GM12891 (cell line): Measurements from ENCODE around the gene FARS2.

Experiments used
- DNase-seq: peaks from one replicate; pipeline ENCODE4 v3.0.0; 2011; ENCODE audit warnings: low spot score; ENCODE audit not compliant: insufficient read length
- FAIRE-seq: peaks from 2 replicates; lab custom pipeline; 2011; peaks lifted over from hg19 to GRCh38; lab: Jason Lieb, UNC
- PAX5 ChIP-seq: IDR thresholded peaks from 2 replicates; pipeline ENCODE4 v1.6.1; 2011; ENCODE audit warnings: low read length, moderate library complexity, mild to moderate bottlenecking; ENCODE audit not compliant: insufficient read depth, severe bottlenecking
- POLR2A ChIP-seq: IDR thresholded peaks from 2 replicates; pipeline ENCODE4 v1.6.1; 2011; ENCODE audit warnings: low read depth, low read length, control low read depth
- POLR2AphosphoS5 ChIP-seq: IDR thresholded peaks from 2 replicates; pipeline ENCODE4 v1.6.1; 2011; ENCODE audit warnings: low read depth, low read length, control low read depth
- POU2F2 ChIP-seq: IDR thresholded peaks from 2 replicates; pipeline ENCODE4 v1.6.1; 2011; ENCODE audit warnings: low read depth, mild to moderate bottlenecking, control low read depth, low read length, moderate library complexity
- SPI1 ChIP-seq: IDR thresholded peaks from 2 replicates; pipeline ENCODE4 v1.6.1; 2011; ENCODE audit warnings: low read depth, low read length, control low read depth
- TAF1 ChIP-seq: IDR thresholded peaks from 2 replicates; pipeline ENCODE4 v1.6.1; 2011; ENCODE audit warnings: low read depth, low read length, control low read depth

FARS2 gene

DNA sequence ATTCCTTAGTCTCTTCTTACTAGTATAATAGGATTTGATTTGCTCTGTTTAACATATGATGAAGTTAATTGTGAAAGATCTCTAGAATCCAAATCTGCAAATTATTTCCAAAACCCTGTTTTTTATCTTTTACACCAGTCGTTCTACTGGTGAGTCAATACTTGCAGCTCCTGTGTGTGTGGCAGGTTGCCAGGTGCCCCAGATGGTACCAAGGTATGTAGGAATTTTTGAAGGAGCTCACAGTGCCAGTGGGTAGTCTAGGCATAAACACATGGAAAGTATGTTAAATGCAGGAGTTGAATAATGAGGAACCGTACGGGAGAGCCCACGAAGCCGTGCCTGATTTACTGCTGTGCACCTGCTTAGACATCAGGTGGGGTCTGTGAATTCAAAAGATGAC, 192.2 kb downstream of the FARS2 start:
- FAIRE-seq = no peak
- no peak for DNase-seq

GRCh38 chr6:5455142-5455541, 193.8 kb downstream of the FARS2 start:
- TF ChIP-seq POLR2A (no peak), PAX5 (no peak), POLR2AphosphoS5 (no peak)
- no peak for DNase-seq
- FAIRE-seq = no peak

More for the DNA sequence above, 192.2 kb downstream of the FARS2 start:
- no peak for TF ChIP-seq TAF1
- TF ChIP-seq POU2F2 = no peak
- no peak for TF ChIP-seq POLR2AphosphoS5
- no peak for TF ChIP-seq POLR2A
- TF ChIP-seq SPI1 = no peak
- no peak for TF ChIP-seq PAX5

DNA sequence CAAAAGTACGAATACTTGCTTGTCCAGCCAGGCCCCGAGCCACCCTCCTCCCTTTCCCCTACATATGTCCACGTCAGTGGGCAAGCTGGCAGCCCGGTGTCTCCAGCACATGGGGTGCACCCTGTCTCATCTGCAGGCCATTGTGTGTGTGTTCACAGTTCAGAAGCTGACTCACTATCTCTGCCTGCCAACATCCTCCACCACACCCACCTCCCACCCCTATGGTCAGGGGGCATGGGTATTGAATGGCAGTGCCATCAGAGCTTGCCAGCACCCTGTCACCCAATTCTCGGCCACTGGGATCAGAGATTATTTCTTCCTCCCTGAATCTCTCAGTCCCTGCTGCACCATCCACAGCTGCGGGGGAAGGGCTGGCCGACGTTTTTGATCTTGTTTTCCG, 195.7 kb downstream of the FARS2 start:
- FAIRE-seq (no peak), DNase-seq (no peak)
- no peak for TF ChIP-seq POLR2A
- TF ChIP-seq TAF1 = no peak
- no peak for TF ChIP-seq POU2F2
- no peak for TF ChIP-seq SPI1
- no peak for TF ChIP-seq PAX5
- TF ChIP-seq POLR2AphosphoS5 = no peak

GRCh38 chr6:5457983-5458683, 196.8 kb downstream of the FARS2 start:
- DNase-seq = no peak
- FAIRE-seq = no peak

GRCh38 chr6:5459346-5459745, 198.0 kb downstream of the FARS2 start:
- FAIRE-seq (no peak), DNase-seq (no peak)
- TF ChIP-seq POU2F2 (no peak), TAF1 (no peak)

More at GRCh38 chr6:5457983-5458683, 196.8 kb downstream of the FARS2 start:
- TF ChIP-seq TAF1 = no peak
- no peak for TF ChIP-seq POLR2A
- TF ChIP-seq PAX5 = no peak
- no peak for TF ChIP-seq POLR2AphosphoS5
- TF ChIP-seq SPI1 = no peak
- no peak for TF ChIP-seq POU2F2

- DNase-seq (no peak), FAIRE-seq (no peak)
- TF ChIP-seq POU2F2 (no peak), PAX5 (no peak), SPI1 (no peak)
Measured at GRCh38 chr6:5461365-5461764, 200.1 kb downstream of the FARS2 start.

DNA sequence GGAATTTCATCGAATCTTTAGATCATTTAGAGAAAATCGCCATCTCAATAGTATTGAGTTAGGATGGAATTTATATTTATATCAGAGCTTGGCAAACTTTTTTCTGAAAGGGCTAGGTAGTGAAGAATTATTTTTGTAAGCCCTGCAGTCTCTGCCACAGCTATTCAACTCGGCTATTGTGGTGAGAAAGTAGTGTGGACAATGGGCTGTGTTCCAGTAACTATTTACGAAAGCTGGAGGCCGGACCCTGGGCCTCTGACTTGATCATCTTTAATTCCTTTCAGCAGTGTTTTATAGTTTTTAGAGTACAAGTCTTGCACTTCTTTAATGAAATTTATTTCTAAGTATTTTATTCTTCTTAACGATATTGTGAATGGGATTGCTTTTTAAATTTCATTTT, 201.5 kb downstream of the FARS2 start:
- DNase-seq (no peak), FAIRE-seq (no peak)
- no peak for TF ChIP-seq POLR2A

- DNase-seq (no peak), FAIRE-seq (no peak)
- TF ChIP-seq POLR2AphosphoS5 (no peak), TAF1 (no peak), POLR2A (no peak), POU2F2 (no peak), SPI1 (no peak), PAX5 (no peak)
Measured at GRCh38 chr6:5463690-5464089, 202.4 kb downstream of the FARS2 start.

- no peak for TF ChIP-seq PAX5
- no peak for TF ChIP-seq POLR2A
- no peak for DNase-seq
- FAIRE-seq = no peak
Measured at GRCh38 chr6:5464099-5464885, 203.0 kb downstream of the FARS2 start.

DNA sequence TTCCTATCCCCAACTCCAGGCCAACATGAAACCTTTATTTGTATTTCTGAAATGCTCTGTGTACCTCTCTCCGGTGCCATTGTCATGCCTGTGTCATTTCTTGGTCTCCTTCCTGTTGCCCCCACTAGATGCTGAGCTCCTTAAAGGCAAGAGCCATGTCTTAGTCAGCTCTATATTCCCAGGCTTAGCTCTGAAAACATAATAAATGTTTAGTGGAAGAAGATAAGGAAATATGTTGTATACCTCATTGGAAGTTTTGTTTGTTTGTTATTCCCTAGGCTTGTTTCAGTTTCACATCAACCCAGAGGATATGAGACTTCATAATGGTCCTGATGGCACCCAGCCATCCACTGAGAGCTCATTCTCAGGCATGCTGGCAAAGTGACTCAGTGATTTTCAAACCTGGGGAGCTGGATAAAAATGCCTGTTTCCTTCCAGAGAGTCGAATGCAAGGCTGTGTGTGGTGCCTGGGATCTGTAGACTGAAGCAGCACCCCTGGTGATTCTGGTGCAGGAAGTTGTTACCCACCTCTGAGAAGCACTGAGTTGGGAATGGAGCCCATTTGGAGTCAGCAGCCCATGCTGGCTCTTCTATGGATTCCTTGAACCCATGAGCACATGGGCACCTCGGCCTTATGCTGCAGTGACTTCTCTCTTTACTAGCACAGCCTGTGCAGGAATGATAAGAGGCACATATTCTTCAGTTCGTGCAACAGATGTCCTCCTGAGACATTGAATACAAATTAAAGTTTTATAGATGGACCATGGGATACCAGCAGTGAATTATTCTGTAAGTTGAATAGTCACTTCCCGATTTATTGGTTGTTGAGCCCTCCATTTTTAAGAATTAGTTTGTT, 205.2 kb downstream of the FARS2 start:
- FAIRE-seq (peak; percentile 31), DNase-seq (no peak)
- TF ChIP-seq POLR2A = no peak
- no peak for TF ChIP-seq POU2F2
- TF ChIP-seq PAX5 = no peak
- TF ChIP-seq POLR2AphosphoS5 = no peak
- TF ChIP-seq TAF1 = no peak
- no peak for TF ChIP-seq SPI1
